IPS-11a (cell line): Measurements from ENCODE around the gene CCDC178.

Experiments used
- H3K4me3 ChIP-seq: one replicate; pipeline ENCODE4 v1.5.1; 2013; ENCODE audit warnings: low read depth, low read length, control low read depth

CCDC178 gene

GRCh38 chr18:33146014-33146413, 294.5 kb downstream of the CCDC178 start:
- H3K4me3 ChIP-seq = no peak overlapping the region

DNA sequence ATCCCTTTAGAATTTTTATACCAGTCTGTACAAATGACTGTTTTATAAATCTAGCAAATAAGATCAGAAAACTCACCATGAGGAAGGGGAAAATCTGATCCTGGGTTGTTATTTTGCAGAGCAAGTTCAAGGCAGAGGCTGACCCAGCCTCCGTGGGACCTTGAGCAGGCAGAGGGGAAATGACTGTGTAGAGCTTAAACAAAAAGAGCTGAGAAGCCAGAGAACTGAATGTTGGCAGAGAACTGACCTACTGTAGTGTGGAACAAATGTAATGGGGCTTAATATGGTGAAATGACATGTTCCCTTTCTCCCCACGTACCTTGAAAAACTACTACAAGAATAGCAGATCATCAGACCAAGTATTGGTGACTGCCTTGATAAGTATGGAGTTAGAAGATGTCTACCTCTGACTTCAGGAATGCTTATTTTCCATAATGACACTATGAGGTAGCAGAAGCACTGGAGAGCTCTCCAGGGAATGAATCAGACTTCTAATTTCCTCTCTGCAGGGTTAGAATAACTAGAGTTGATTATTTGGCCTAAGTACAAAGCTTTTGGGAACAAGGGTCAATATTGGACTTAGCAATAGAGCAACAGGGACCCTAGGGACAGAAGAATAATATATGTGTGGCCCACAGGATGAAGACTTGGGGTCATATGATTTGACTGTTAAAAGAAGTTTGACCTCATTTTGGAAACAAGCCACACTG, 304.4 kb downstream of the CCDC178 start:
- H3K4me3 ChIP-seq = no peak overlapping the region

GRCh38 chr18:33132657-33133056, 307.9 kb downstream of the CCDC178 start:
- no peak overlapping the region for H3K4me3 ChIP-seq

GRCh38 chr18:33128581-33128980, 311.9 kb downstream of the CCDC178 start:
- no peak overlapping the region for H3K4me3 ChIP-seq

DNA sequence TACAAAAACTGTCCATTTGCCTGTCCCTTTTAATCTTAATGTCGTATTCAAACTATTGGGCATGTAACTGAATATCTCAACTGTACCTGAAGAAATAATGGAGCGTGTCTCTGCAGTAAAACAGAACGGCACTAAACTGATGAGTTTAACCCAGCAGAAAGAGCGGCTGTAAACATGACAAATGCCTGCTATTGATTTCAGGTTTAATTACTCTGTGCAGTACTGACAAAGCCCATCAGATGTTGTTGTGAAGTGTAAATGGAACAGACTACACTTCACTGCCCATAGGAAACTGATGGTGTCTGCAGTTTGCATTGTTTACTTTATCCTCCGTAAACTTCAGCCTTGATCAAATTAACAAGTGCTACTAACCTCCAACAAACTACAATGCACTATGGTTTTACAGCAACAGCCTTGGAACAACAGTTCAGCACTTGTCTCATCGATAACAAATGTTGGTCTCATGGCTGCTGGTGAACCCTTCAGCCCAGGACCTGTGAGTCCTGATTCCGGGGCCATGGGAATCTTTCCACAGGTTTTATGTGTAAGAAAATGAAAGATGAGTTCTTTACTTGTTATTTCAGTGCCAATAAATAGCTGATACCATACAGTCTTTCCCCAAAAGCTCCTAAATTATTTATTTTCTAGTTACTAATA, 316.5 kb downstream of the CCDC178 start:
- no peak overlapping the region for H3K4me3 ChIP-seq

DNA sequence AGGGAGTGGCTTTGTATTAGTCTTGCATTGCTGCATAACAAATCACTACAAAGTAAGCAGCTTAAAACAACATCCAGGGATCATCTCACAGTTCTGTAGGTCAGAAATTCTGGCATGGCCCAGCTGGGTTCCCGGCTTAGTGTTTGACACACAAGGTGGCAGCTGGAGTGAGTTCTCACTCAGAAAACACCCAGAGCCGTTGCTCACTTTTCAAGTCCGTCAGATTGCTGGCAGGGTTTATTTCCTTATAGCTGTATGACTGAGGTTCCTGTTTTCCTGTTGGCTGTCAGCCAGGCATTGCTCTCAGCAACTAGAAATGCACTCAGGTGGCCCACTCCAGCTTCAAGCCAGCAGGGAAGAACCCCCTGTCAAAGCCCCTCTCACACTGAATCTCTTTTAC, 324.1 kb downstream of the CCDC178 start:
- H3K4me3 ChIP-seq = no peak overlapping the region

GRCh38 chr18:33115917-33116316, 324.6 kb downstream of the CCDC178 start:
- no peak overlapping the region for H3K4me3 ChIP-seq

GRCh38 chr18:33115476-33115875, 325.0 kb downstream of the CCDC178 start:
- no peak overlapping the region for H3K4me3 ChIP-seq

DNA sequence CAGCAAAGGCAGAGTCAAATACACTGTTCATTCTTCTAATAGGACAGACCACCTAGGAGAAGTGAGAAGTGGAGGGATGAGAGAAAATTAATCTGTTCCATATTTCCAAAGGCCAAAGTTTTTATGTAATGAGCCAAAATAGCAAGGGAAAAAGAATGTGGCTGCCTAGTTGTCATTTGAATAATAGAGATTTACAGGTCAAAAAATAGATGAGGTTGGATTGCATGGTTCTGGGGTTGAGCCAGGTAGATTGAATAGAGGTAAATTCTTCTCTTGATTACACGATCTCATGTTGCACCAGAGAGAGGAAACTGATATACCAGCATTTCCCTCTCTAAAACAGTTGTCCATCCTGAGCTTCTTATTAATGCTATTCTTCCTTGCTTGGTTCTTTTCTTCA, 325.8 kb downstream of the CCDC178 start:
- no peak overlapping the region for H3K4me3 ChIP-seq

- no peak overlapping the region for H3K4me3 ChIP-seq
Measured at GRCh38 chr18:33113416-33113815, 327.1 kb downstream of the CCDC178 start.

DNA sequence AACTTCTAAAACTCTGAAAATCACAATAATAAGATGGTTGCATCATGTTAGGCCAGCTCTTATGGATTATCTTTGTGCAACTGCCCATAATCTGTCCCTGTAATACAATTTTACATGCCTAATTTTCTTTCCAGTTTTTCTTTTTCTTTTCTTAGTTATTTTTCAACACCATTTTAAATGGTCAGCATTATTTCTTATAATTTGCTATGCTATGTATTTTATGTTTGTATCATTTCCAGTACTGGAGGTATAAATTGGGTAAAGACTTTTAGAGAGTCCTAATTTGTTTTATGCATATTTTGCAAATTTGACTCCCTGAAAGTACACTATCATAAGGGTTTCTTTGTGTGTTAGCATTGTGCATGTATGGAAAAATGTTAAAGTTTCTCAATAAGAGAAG, 333.0 kb downstream of the CCDC178 start:
- H3K4me3 ChIP-seq = no peak overlapping the region

GRCh38 chr18:33101316-33101715, 339.2 kb downstream of the CCDC178 start:
- no peak overlapping the region for H3K4me3 ChIP-seq

DNA sequence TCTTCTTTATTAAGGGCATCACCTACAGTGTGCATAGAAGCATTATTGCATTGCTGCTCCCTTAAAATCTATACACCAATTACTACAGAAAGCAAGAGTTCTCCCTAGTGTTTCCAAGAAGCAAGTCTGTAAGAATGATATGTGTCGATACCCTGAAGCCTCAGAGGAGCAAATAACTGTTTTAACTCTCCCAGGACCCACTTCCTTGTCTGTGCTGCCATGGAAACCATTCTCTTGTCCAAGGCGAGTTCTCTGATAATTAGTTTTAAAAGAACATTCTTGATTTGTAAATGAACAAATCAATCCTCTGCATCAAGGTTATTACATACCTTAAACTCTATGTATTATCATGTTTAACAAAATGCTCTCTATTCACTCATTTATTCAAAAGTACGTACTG, 340.9 kb downstream of the CCDC178 start:
- H3K4me3 ChIP-seq = no peak overlapping the region

DNA sequence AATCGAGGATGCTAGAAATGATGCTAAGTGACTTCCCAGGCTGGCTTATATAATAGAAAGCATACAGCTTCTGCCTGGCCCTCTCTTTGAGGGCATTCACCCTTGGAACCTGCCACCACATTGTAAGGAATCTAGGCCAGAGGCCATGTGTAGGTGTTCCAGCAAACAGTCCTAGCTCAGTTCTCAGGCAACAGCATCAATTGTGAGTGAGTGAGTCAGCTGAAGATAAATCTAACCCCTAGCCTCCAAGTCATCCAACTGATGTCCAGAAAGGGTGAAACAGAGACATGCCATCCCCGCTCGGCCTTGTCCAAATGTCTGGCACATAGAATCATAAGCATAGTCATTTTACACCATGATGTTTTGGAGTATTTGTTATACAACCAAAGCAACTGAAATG, 343.4 kb downstream of the CCDC178 start:
- H3K4me3 ChIP-seq = no peak overlapping the region

DNA sequence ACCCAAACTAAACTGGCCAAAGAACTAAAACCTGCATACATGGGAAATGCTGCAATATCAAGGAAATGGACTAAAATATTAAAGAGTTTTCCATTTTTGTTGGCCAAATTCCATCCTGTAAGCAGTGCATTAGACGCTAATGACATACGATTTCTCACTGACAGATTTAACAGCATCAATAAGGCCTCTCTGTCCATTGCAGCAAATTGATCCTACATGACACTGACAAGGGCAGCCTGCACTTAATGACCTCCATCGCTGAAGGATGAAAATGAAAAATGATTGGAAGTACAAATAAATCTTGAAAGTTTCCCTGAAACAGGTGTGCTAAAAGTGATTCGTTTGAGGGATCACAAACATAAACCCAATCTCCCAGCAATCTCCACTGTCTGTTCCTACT, 350.1 kb downstream of the CCDC178 start:
- no peak overlapping the region for H3K4me3 ChIP-seq

- H3K4me3 ChIP-seq = no peak overlapping the region
Measured at GRCh38 chr18:33076601-33077000, 363.9 kb downstream of the CCDC178 start.

DNA sequence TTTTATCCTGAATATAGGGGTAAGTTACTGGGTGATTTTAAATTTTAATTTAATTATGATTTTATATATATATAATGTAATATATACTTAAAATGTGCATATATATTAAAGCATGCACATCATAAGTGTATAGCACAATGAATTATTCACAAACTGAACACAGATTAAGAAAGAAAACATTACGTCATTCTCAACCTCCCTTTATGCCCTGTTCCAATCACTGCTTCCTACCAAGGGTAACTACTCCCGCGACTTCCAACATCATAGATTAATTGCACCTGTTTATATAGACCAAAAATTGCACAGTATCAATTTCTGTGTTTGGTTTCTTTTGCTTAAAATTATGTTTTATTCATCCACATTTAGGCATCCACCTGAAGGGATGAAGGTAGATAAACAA, 366.4 kb downstream of the CCDC178 start:
- H3K4me3 ChIP-seq = no peak overlapping the region

GRCh38 chr18:33062834-33063364, 377.6 kb downstream of the CCDC178 start:
- no peak overlapping the region for H3K4me3 ChIP-seq

- H3K4me3 ChIP-seq = no peak overlapping the region
Measured at GRCh38 chr18:33052886-33053285, 387.6 kb downstream of the CCDC178 start.

DNA sequence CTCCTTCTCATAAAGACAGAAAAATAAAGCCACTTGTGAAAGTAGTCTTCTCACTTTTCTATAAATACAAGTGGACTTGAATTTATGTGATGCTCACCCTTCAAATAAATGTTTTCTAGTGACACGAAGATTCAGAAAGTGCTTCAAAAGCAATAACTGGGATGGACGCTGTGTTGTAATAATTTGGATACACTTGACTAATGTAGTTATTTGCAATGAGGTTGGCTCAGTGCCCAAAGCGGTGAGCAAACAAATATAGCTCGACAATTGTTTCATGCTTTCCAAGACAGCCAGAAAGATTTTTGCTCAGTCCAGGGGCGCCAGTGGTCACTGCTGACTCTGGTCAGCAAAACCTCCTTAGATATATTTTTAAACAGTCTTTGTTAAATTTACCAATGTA, 389.1 kb downstream of the CCDC178 start:
- no peak overlapping the region for H3K4me3 ChIP-seq

- no peak overlapping the region for H3K4me3 ChIP-seq
Measured at GRCh38 chr18:33040213-33040612, 400.3 kb downstream of the CCDC178 start.

DNA sequence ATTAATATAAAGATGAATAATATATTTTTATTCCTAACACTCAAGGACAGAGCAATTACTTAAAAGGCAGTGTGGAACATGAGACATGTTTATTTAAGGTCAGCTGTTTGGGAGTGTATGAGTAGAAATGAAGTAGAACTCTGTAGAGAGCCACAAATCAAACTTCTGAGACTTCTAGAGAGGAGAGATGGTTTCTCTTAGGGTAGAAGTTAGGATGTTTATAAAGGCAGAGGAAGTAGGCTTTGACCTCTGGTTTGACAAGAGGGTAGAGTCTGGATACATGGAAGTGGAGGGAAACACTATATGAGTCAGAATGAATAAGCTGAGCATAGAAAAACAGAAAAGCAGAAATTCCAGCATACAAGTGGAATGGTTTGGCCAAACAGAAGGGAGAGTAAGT, 405.6 kb downstream of the CCDC178 start:
- H3K4me3 ChIP-seq = no peak overlapping the region

GRCh38 chr18:33034212-33034611, 406.3 kb downstream of the CCDC178 start:
- H3K4me3 ChIP-seq = no peak overlapping the region
